GM18870 (cell line): ENCODE measurements around the gene DCLK1.

Experiments
- ATAC-seq: cut with Tn5 transposase; IDR thresholded peaks from one replicate; pipeline ENCODE4 v1.9.1; 2021; ENCODE audit warnings: moderate library complexity; ENCODE audit not compliant: unreplicated experiment

Gene DCLK1

DNA sequence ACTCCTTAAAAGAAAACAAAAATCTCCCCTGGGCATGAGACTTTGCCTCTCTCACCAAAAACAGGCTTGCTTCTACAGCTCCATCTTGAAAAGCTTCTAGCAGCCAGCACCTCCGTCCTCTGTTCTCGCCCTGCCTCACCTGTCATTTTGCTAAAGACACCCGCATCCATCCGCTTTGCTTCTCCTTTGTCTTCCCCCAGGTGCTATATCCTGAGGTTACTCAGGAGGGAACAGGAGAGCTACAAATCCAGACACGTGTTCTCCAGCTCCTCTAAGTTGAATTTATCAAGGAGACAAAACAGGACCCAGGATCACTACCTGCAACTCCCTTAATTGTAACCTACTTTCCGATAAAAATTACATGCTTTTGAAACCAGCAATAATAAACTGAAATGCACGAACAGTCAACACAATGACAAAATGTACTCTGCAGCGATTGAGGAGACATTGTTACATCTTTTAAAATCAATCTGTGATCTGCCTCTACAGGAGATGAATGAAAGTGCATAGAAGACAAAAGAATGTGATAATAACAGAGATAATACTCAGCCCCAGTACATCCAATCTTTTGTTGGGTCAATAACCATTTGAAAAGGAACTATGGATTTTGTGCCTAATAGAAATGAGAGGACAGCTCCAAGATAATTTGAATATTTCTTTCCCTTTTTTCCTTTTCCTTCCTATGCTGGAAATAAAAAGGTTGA lies 221.2 kb downstream of the DCLK1 start:
- no peak for ATAC-seq

DNA sequence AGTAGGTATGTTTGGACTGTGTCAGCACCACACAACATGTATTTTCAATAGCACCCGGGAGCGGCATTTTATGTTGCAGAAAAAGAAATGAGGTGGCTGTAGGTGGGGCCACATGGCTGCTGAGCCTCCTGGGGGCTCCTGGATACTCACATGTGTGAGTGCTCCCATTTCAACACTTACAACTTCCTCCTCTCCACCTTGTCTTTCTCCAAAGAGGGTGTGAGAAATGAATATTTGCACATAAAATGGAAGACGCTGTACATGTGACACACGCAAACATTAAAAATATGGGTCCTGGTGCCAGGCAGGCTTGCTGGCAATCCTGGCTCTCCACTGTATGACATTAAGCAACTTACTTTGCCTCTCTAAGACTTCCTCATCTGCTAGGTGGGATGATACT lies 222.1 kb downstream of the DCLK1 start:
- no peak for ATAC-seq

DNA sequence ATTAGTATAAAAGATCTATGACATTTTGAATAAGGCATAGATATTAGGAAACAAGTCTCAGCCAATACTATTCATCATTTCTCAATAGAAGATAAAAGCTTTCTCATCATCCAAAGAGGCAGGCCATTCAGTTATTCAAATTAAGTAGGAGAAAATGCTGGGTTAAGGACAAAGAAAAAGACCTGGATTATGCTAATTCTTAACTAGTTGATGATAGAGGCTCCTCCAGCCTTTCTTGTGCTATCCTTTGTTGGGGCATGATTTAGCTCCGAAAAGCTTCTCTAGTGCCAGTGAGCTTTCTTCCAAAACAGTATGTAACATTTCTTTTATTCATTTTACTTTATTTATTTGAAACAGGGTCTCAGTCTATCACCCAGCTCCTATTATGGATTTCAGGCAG lies 223.0 kb downstream of the DCLK1 start:
- no peak for ATAC-seq

DNA sequence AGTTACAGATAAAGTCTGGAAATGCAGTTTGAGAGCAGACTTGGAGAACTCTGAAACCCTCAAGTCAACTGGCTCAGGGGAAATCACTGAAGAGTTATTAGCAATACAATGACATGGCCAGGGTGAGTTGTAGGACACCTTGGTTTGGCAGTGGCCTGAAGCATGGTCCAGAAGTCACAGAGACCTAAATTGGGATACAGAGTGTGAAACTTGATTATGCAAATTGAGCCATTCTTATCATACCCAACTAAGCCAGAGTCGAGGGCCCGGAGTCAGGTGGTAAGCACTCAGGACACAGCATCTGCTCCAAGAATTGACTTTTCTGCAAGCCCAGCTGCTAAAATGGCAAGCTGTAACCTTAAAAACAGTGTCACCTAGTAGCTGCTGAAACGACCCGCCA lies 224.5 kb downstream of the DCLK1 start:
- no peak for ATAC-seq

DNA sequence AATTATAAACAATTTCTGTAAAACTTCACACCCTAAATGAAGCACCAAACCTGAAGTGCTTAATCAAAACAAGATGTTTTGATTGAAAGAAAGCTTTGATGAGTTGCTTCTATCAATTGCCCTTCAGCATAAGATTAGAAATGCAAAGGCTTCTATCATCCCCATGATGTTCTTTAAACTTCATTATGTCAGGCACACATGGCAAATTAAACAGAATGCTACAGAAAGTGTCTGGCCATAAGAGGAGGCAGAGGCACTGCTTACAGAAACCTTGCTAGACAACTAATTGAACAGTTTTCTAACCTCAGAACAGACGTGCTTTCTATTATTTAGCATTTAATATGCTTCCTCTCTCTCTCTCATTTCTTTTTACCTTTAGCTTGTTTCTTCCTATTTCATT lies 228.1 kb downstream of the DCLK1 start:
- ATAC-seq = no peak

DNA sequence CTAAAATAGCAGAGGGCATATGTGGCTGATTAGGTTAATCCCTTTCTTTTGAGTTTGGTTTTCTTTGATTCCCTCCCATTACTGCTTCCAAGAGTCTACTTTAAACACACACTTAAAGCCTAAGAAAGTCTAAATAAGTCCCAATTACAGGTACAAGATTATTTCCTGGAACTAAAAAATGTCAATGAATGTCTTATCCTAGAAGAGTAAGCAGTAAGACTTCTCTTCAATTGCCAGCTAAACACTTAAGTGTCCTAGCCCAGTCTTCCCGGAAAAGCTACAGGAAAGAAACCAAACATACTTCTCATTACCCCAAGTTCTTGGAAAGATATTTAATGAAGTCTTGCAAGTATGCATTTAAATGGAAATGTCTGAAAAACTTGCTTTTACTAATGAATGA lies 233.1 kb downstream of the DCLK1 start:
- ATAC-seq = no peak

DNA sequence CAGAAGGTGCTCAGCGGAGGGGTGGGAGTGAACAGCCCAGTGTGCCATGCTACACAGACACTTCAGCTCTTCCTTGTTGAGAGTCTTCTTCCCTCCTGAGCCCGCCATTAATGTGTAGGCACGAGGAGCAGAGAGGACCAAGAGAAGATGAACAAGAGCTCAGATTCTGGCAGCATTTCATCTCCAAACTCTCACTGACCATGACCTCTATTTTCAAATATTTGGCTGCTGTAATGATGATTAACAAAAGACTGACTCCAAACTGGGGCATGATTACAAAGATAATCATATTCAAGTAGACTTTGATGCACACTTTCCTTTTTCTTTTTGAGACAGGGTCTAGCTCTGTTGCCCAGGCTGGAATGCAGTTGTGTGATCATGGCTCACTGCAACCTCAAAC lies 236.5 kb downstream of the DCLK1 start:
- ATAC-seq = no peak

DNA sequence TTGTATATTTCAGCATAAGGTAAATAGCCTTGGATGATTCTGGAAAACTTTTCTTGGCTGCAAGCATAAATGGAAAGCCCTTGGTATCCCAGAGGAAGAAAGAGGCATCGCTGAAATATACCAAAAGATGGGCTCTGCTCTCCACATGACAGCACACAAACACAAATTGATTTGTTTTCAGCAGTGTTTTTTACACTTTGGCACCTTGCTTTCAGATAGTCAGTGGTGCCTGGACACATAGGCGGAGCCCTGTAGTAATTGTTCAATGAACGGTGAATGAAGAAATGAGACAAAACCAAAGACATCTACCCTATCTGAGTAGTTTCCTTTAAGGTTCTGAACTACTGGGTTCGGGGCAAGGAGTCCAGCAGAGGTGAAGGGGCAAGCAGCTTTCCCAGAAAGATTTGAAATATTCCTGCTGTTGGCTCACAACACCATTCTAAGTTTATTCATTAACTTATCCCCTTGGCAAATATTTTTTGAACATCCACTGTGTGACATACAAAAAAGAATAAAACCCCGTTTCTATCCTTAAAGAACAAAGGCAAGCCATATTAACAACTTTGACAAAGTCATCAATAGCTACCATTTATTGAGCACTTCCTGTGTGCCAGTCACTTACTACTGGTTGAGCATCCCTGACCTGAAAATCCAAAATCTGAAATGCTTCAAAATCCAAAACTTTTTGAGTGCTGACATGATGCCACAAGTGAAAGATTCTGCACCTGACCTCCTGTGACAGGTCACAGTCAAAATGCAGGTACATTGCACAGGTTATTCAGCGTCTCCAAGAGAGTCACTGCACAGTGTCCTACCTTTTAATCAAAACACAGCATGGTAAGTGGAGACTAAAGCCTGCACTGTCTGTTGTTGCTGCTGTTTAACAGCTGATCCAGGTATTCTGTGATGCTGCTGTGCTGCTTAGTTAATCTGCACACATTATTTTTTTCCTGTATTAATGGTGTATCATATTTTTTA lies 238.1 kb downstream of the DCLK1 start:
- no peak for ATAC-seq

DNA sequence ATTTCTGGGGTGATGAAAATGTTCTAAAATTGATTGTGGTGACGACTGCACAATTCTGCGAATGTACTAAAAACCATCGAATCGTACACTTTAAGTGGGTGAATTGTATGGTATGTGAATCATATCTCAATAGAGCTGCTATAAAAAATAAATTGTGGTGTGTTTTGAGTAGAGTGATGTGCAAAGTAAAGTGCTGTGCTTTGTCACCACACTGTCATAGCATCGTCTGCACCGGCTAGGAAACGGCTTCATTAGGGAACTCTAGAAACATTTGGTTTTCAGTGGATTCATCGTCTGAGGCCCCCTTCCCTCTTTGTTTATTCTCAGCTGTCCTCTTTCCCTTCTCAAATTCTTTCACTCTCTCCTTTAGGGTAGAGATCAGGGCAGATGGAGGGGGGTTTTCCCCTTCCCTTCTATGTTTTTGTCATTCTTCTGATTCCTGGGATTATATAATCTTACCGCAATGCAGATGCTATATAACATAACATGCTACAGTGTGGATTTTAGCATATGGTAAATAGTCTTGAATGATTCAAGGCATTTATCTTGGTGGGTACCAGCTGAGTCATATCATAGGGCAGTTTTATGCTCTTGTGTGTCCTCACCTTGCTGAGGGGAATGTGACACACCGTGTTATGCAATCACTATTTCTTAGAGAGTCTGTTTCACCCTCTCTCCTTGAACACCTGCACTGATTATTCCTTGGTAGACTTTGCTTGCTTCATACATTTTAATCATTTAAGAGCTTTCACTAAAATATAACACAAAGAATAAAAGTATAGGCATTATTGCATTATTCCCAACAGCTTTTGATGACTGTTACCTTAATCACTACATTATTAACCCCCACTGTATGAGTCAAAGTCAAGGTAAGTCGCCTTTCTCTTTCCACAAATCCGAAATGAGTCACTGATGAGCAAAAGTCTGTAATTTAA lies 239.4 kb downstream of the DCLK1 start:
- no peak for ATAC-seq

DNA sequence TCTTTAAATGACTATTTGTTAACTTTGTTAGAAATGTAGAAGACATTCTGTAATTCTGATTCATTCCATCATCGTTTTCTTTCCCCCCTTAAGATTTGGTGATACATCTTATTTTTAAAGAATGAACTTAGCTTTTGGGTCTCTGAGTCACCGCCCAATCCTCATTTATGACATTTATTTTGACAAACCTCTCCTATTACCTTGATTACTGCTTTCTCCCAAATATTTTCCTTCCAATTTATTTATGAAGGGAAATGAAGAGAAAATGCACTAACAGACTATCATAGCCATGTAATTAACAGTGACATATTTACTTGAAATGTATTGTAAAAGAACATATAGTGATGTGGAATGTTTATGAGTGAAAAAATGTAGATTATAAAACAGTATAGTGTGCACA lies 241.6 kb downstream of the DCLK1 start:
- no peak for ATAC-seq

DNA sequence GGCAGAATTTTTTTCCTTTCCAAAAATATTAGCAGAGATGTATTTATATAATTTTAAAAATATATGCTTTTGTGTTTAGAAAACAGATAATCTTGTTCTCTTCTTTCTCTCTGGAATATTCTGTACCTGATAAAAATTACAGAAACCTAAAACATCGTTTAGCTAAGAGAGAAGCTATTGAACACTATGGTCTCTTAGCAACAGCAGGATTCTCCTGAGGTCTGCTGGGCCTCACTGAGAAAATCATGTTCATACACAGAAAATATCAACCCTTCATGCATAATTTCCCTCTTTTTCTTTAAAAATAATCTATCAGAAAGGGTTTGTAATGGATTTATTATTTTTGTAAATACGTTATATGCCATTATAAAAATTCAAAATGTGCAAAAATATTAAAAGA lies 242.2 kb downstream of the DCLK1 start:
- ATAC-seq = no peak

DNA sequence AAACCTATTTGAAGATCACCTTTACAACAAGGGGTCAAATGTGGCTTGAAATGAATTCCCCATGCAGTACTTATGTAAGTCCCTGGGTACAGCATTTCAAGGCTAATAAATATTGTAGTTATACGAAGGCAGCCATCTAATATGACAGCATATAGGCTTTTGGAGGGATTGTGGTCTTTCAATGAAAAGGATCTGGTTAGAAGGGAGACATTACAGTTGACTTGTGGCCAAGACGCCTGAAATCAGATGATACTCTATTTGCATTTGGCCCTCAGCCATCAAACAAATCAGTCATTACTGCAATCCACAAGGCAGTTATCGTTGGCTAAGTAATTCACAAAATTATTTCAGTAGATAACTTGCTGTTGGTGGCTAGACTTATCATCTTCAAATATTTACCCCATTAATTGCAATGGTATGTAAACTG lies 242.7 kb downstream of the DCLK1 start:
- ATAC-seq = no peak

DNA sequence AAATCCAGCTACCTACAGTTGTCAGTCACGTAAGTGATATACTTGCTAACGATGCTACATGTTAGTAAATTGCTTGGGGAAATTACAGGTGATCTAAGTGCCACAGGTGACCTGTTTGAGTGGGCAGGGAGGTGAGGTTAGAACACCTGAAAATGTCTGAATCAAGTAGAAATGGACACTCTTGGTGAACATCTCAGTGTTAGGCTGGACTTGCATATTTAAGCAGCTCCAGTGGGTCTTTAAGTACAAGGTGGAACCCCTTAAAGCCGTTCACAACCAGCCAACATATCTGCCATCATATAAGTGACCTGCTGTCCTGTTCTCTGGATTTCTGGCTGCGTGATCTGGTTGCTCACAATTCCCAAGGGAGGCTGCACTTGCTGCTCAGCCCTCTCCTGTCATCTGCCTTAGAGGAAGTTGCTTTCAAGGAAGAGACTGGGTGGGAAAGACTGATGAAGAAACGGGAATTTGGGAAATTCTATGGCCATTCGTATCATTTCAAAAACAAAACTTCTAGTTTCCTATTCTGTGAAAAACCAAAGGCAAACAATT lies 244.0 kb downstream of the DCLK1 start:
- ATAC-seq = no peak

DNA sequence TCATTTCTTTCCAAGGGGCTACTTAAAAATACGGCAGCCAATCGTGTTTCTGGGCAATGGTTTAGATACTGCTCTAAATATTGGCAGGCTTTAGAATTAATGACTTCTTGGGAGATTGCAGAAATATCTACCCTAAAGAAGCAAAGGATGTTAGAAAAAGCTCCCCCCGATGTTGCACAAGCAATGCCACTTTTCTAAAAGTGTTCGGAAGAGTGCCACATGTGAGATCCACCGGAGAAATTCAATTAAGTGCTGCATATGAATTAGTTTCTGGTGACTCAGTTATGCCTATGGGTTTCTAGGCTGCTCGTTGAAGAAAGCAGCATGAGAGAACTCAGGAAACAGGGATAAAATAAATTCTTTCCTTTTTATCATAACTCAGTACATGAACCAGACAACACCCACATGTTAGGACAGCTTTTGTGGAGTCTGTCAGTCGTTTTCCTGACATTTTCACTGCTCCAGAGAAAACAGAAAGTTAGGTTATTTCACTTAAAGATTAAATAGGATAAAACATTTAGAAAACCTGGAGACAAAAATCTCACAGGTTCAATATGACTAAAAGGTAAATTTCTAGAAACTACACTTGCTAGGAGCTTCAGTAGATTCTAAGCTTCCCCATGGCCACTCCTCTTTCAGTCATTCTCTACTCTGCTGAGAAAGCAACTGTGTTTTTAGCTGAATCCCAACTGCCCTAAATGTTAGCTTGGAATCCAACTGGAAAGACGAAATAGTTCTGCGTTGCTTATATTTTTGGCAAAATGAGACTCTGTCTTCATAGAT lies 244.7 kb downstream of the DCLK1 start:
- ATAC-seq = no peak

DNA sequence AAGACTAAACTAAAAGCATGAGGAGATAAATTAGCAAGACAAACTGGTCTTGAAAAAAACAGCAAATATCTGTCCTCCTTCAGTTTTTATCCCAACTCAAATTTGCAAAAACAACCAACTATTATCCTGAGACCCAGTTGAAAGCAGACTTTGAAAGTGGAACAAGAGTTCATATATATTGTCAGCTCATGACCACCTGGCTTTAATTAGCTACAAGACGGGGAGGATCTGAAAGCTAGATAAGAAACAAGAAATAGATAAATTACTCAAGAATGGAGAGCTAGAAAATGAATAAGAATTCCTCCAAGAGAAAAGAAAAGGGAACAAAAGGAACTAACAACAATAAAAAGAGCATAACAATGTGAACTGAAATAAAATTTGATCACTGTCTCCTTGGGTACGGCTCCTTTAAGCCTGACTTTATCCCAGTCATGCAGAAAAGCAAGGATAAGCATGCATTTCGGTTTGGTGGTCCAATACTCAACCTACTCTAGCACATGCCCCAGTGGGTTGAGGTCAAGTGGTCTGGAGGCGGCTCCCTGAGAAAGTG lies 246.9 kb downstream of the DCLK1 start:
- ATAC-seq = no peak

DNA sequence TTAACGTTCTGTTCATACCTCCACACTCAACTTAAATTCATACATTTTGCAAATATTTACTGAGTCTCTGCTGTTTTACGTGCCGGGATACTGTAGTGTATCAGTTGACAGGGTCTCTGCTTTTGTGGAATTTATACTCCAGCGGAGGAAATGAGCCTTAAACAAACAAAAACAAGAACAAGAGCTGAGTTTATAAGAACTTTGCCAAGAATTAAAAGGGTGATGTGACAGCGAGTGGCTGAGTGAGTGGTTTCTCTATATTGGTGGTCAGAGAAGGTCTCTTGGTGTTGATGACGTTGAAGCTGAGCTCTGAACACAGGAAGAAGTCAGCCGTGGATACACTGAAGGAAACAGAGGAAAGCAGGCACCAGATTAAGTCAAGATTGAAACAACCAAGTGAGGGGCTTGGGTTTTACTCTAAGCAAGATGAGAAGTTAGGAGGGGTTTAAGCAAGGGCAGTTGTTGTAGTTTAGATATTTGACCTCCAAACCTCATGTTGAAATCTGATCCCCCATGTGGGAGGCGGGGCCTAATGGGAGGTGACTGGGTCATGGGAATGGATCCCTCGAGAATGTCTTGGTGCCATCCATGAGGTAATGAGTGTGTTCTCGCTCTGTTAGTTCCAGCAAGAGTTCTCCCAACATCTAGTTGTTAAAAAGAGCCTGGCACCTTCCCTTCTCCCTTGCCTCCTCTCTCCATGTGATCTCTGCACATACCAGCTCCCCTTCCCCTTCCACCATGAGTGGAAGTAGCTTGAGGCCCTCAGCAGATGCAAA lies 248.3 kb downstream of the DCLK1 start:
- no peak for ATAC-seq

DNA sequence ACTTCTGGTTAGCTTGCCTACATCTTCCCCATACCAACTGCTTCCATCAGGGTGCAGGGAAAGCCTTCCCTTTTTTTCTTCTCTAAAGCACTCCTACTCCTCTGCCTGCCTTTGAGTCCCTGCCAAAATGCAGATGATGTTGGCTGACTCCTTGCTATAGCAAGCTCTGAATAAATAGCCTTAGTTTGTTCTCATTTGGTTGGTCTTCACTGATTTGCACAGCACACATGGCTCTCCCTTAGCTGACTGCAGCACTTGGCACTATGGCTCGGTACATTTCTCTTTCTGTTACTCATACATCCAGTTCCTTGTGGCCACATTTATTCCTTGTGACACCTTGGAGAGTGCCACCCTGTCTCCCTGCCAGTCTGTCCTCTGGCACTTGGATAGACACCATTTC lies 249.8 kb downstream of the DCLK1 start:
- ATAC-seq = no peak

DNA sequence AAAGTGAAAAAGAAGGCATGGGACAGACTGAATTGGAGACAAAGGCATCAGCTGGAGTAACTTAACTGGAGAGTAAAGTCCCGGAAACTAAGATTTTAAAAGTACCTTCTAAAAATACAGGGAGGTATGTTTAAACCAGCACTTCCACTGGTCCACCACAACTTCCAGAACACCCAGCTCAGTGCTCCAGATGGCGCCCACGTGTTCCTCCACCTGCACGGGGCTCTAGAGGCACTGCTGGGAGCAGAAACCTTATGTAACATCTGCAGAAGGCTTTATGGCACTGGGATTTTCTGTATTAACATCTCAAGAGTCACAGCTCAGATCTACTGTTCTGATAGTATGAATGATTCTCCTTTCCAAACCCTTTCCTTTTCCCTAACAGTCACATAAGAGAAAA lies 252.1 kb downstream of the DCLK1 start:
- ATAC-seq = no peak

DNA sequence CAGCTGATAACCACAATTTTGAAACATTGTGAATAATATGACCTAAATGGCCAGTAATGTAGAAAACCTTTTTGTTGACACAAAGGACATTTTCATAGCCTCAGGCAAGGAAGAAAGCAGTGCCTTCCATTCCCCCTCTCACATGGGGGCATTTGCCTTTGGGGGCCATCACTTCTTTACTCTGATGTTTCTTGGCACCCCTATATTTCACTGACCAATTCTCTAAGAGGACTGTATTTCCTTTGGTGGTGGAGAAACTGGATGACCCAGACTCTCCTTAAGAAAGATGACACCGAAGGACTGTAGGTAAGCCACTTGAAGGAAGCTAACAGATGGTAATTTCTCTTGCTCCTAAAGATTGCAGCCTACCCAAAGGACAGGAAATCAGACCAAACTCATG lies 254.6 kb downstream of the DCLK1 start:
- ATAC-seq = no peak
